K562 (cell line): Measurements from ENCODE around the gene CHRM4. TPM values are rescaled to one million over a fixed set of nuclear protein-coding genes. Genes with fewer than 3 reads are reported as not detected.

Experiments
- ATAC-seq: fragments of 200-7000 bp; cut with Tn5 transposase; 3 replicates; pipeline ENCODE4 v1.9.1; 2020; ENCODE audit warnings: moderate library complexity
- BruUV-seq: library from RNA; stranded (reverse); fragments of 400-500 nt; replicated peaks from 2 replicates; lab custom pipeline; 2021; lab: Mats Ljungman, UMichigan
- CTCF ChIA-PET: fragments of 300-600 bp; formaldehyde crosslinking; extraction: SDS; loops from one replicate; lab custom pipeline; 2021; ENCODE audit warnings: low intra/inter-chr PET ratio; lab: Yijun Ruan, JAX
- POLR2A ChIA-PET: fragments of 300-600, 350-650 bp; sonication (Branson Sonifier 250); formaldehyde crosslinking; extraction: SDS; loops from one replicate; lab custom pipeline; 2021; ENCODE audit warnings: antibody characterized with exemption, inconsistent platforms; lab: Yijun Ruan, JAX
- DNase-seq, 4 experiments: peaks; one replicate each; pipeline versions ENCODE4 v3.0.0 to v3.0.0-alpha.2; 2011 to 2018; ENCODE audit warnings: low spot score in 3 of 4, mixed read lengths in 3 of 4; ENCODE audit errors: extremely low read depth in 1 of 4
- FAIRE-seq: peaks from 2 replicates; lab custom pipeline; 2011; peaks lifted over from hg19 to GRCh38; lab: Jason Lieb, UNC
- H2AFZ ChIP-seq: 2 replicates; pipeline ENCODE4 v1.6.0; 2011; ENCODE audit warnings: low read depth, low read length, control low read depth, inconsistent platforms
- H3K27ac ChIP-seq: fragments of 200-600 bp; 3 replicates; pipeline ENCODE4 v1.8.0; 2011; ENCODE audit warnings: low read depth, mild to moderate bottlenecking, control low read depth, inconsistent platforms, low read length, moderate library complexity, mixed read lengths; ENCODE audit errors: extremely low read depth
- H3K27me3 ChIP-seq, 2 experiments: fragments of 300-600 bp in 1 of 2; 2 replicates in 1 of 2; 3 replicates in 1 of 2; pipeline versions ENCODE4 v1.6.0 to v1.8.0; 2011; ENCODE audit warnings: inconsistent platforms in 2 of 2, low read length in 2 of 2, mild to moderate bottlenecking in 1 of 2, mixed read lengths in 1 of 2, moderate library complexity in 1 of 2; ENCODE audit not compliant: control insufficient read depth in 2 of 2, insufficient read depth in 2 of 2
- H3K36me3 ChIP-seq: fragments of 300-600 bp; 3 replicates; pipeline ENCODE4 v1.8.0; 2011; ENCODE audit warnings: mild to moderate bottlenecking, low read length, inconsistent platforms; ENCODE audit not compliant: control insufficient read depth, insufficient read depth
- H3K4me1 ChIP-seq, 2 experiments: fragments of 200-600 bp in 1 of 2; replicated peaks in 1 of 2; 2 replicates in 1 of 2; 3 replicates in 1 of 2; pipeline versions ENCODE4 v1.5.1 to v1.8.0; 2011; ENCODE audit warnings: inconsistent platforms in 2 of 2, low read length in 2 of 2, mild to moderate bottlenecking in 1 of 2, mixed read lengths in 1 of 2, moderate library complexity in 1 of 2; ENCODE audit not compliant: control insufficient read depth in 2 of 2, insufficient read depth in 2 of 2
- H3K4me2 ChIP-seq: 2 replicates; pipeline ENCODE4 v1.6.1; 2011; ENCODE audit warnings: low read length, control low read depth, inconsistent platforms, mixed read lengths; ENCODE audit not compliant: insufficient read depth
- H3K4me3 ChIP-seq: fragments of 200-600 bp; sonication (generic), shearing (Covaris generic); 2 replicates; pipeline ENCODE4 v1.5.1; 2016; ENCODE audit warnings: control low read depth, inconsistent platforms
- H3K79me2 ChIP-seq: fragments of 200-600 bp; 3 replicates; pipeline ENCODE4 v1.8.0; 2011; ENCODE audit warnings: low read length, inconsistent platforms; ENCODE audit not compliant: control insufficient read depth, insufficient read depth
- H3K9ac ChIP-seq, 2 experiments: 2 replicates each; pipeline versions ENCODE4 v1.6.0 to v1.6.1; 2011; ENCODE audit warnings: low read depth in 2 of 2, low read length in 2 of 2, control low read depth in 1 of 2, inconsistent platforms in 1 of 2, mild to moderate bottlenecking in 1 of 2, mixed read lengths in 1 of 2; ENCODE audit not compliant: insufficient read depth in 1 of 2
- H3K9me1 ChIP-seq: one replicate; pipeline ENCODE4 v1.6.0; 2011; ENCODE audit warnings: inconsistent platforms, mild to moderate bottlenecking, low read length, moderate library complexity; ENCODE audit not compliant: control insufficient read depth, insufficient read depth
- H3K9me3 ChIP-seq: replicated peaks from 2 replicates; pipeline ENCODE4 v1.5.1; 2011; ENCODE audit warnings: low read depth, low read length, inconsistent platforms; ENCODE audit not compliant: control insufficient read depth, insufficient read depth
- H4K20me1 ChIP-seq: replicated peaks from 2 replicates; pipeline ENCODE4 v1.6.1; 2011; ENCODE audit warnings: low read length, inconsistent platforms, mixed read lengths; ENCODE audit not compliant: control insufficient read depth, insufficient read depth
- ESRRA ChIP-seq: fragments of 450-650 bp; IDR thresholded peaks from 2 replicates; pipeline ENCODE4 v1.6.1; 2014; ENCODE audit warnings: low read depth, mild to moderate bottlenecking, moderate library complexity, borderline replicate concordance
- LCOR ChIP-seq: sonication (generic); formaldehyde crosslinking; IDR thresholded peaks from 2 replicates; pipeline ENCODE4 v1.8.0; 2022; ENCODE audit warnings: mild to moderate bottlenecking, missing genetic modification reagents
- MYNN ChIP-seq, 2 experiments: sonication (generic); formaldehyde crosslinking in 1 of 2; IDR thresholded peaks; 2 replicates each; pipeline versions ENCODE4 v1.5.0 to v1.6.1; 2016 to 2020; ENCODE audit warnings: antibody characterized with exemption in 1 of 2, missing genetic modification reagents in 1 of 2
- PPARD ChIP-seq: fragments of 250-450 bp; sonication (Bioruptor Pico); IDR thresholded peaks from 2 replicates; pipeline ENCODE4 v1.8.0; 2022; ENCODE audit warnings: inconsistent platforms, mild to moderate bottlenecking, moderate library complexity
- ZNF444 ChIP-seq: fragments of 250-450 bp; sonication (Bioruptor Pico); IDR thresholded peaks from 2 replicates; pipeline ENCODE4 v1.4.0; 2020; ENCODE audit warnings: mild to moderate bottlenecking, moderate library complexity
- ZNF778 ChIP-seq: fragments of 450-650 bp; formaldehyde crosslinking; IDR thresholded peaks from 2 replicates; pipeline ENCODE4 v1.4.0; 2020; ENCODE audit warnings: mild to moderate bottlenecking, moderate library complexity
- WGBS: fragments of 100-300 bp; shearing (Covaris generic); methylation state at CpG from one replicate; pipeline ENCODE4 v1.1.6; 2016; ENCODE audit warnings: low coverage, mixed read lengths; ENCODE audit not compliant: insufficient coverage; ENCODE audit errors: missing lambda C conversion rate; 5-methylcytosine and 5-hydroxymethylcytosine counted together
- in situ Hi-C: fragments of 300-500 bp; cut with MboI; formaldehyde crosslinking; loops from 4 replicates; pipeline ENCODE4 v1.15.0; 2018; ENCODE audit warnings: inconsistent platforms, mixed read lengths
- intact Hi-C: fragments of 100-400 bp; cut with micrococcal nuclease; formaldehyde crosslinking; loops from 2 replicates; pipeline ENCODE4 v1.14.2; 2022
- polyA plus RNA-seq, 8 experiments: library from polyadenylated mRNA; depleted of rRNA in 4 of 8; stranded (reverse) in 5 of 8; unstranded in 3 of 8; fragments of >200 nt; fragmentation: Nextera tagmentation in 2 of 8; fragmentation: Illumina TruSeq in 1 of 8; extraction: Ambion mirVana in 2 of 8; extraction: Trizol in 1 of 8; gene quantifications; 2 replicates each; pipeline versions ENCODE4 v1.2.1 to v1.2.3, GENCODE V29; 2011 to 2014; ENCODE audit warnings: inconsistent platforms in 1 of 8, missing spikeins in 1 of 8
- total RNA-seq, 7 experiments: library from RNA; depleted of rRNA in 6 of 7; stranded (reverse); fragments of >200 nt in 6 of 7; fragmentation: Illumina TruSeq in 2 of 7; extraction: Trizol in 2 of 7; gene quantifications; 2 replicates each; pipeline versions ENCODE4 v1.2.1 to v1.2.3, GENCODE V29; 2011 to 2021; ENCODE audit warnings: low replicate concordance in 1 of 7

CHRM4 gene
- total and polyA plus RNA-seq, 9 of the 15 experiments (the other 6 are each of a cell fraction or from before 2014, with no cell fraction given), result 0.22 to 1.3 (median 0.40) TPM; not detected in 2

GRCh38 chr11:46436113-46436512 is 44.5 kb upstream of the CHRM4 start (continued):
- no peak for TF ChIP-seq ZNF444 (CRISPR knock-in tag)
- TF ChIP-seq PPARD (CRISPR knock-in tag), result no peak
- no peak for TF ChIP-seq ESRRA
- no peak for TF ChIP-seq MYNN (IDR thresholded peaks at IDR 0.05)
- no peak for TF ChIP-seq MYNN (CRISPR knock-in tag; IDR thresholded peaks at IDR 0.05)

DNA sequence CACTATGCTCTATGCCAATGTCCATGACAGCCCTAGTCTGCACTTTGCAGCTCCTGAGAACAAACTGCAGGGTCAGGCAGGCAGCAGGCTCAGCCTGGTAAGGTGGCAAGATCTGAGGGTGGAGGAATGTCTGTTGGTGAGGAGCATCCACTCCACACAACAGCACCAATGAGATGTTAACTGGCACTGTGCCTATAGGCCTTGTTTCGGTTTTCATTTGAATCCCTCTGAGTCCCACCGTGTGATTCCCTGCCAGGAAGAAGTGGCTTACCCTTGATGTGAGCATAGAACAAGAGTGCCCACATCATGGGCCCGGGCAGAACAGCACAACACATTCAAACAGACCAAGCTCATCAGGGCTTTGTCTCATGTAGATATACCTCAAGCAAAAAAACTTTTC is 44.1 kb upstream of the CHRM4 start:
- H3K4me1 ChIP-seq, result peaks cover 0 to 3% of the 10 kb centered on the region in 2 experiments; a peak in 2 of 5 replicates
- no peak overlapping the region for H3K4me2 ChIP-seq
- no peak overlapping the region for H3K9ac ChIP-seq
- TF ChIP-seq ZNF778 (CRISPR knock-in tag) (no peak), LCOR (CRISPR knock-in tag) (no peak)
- TF ChIP-seq, all 486 proteins: peak for 0
- H3K36me3 ChIP-seq, result peaks cover 45% of the 10 kb centered on the region; the same call in 2 of the 3 replicates
- in situ Hi-C loops (no loop called here), intact Hi-C loops (no loop called here)
- ChIA-PET CTCF (no interaction called here), POLR2A (interaction anchor here (3.2 kb wide), 1 partner anchor 11 kb away, joined by 13 read pairs; no protein-coding TSS in a partner anchor)
- no peak overlapping the region for H3K27ac ChIP-seq
- H3K4me3 ChIP-seq, result no peak overlapping the region
- BruUV-seq, result no TSS peak
- no peaks in the 10 kb centered on the region for H3K9me1 ChIP-seq
- 59% methylated on average over 3 of the region's 3 CpGs for WGBS
- H2AFZ ChIP-seq, result no peak overlapping the region
- ATAC-seq (no peak), DNase-seq (no peak), FAIRE-seq (no peak)
- no peaks in the 10 kb centered on the region for H3K9me3 ChIP-seq
- no peaks in the 10 kb centered on the region for H4K20me1 ChIP-seq
- no peaks in the 10 kb centered on the region for H3K79me2 ChIP-seq
- no peaks in the 10 kb centered on the region for H3K27me3 ChIP-seq
